ENCODE measurements around the gene TP53AIP1. TPM values are rescaled to one million over a fixed set of nuclear protein-coding genes. Genes with fewer than 3 reads are reported as not detected.

The TP53AIP1 gene
- total RNA-seq, 8 experiments from 2014 or later: 0.24 to 1.3 (median 0.57) TPM

- peaks cover 22 to 36% of the 10 kb centered on the region in 2 donors for H3K4me1 ChIP-seq (replicated peaks in 1 of 2)
- H3K27ac ChIP-seq: no peak overlapping the region
- in situ Hi-C loops (cut with MboI; ENCODE audit: low pct_unique_long_range_greater_than_20kb in 2 of 9, low sequenced_read_pairs in 9 of 9, unreplicated experiment in 9 of 9): loop anchor here in 7 of 9 experiments (10.0 to 25.0 kb wide), 4 partner anchors 66 to 874 kb away; no protein-coding TSS in a partner anchor
- no peak overlapping the region for H3K4me3 ChIP-seq
- 48 to 92% (median 73%) methylated on average over 3 to 14 of the region's 15 CpGs for WGBS, 10 experiments
- no peak for ATAC-seq (replicated peaks in 6 of 8)
Observed at GRCh38 chr11:128888034-128888985, 54.4 kb downstream of the TP53AIP1 start.

- Histone ChIP-seq H3K27ac (no peak overlapping the region), H3K4me1 (replicated peaks in 1 of 2) (peaks cover 20 to 27% of the 10 kb centered on the region in 2 donors), H3K4me3 (no peak overlapping the region)
- ATAC-seq (replicated peaks in 6 of 8): peak in 3 of 8 experiments; percentile 9 to 17 (median 17)
- in situ Hi-C loops (cut with MboI; ENCODE audit: low pct_unique_long_range_greater_than_20kb in 2 of 9, low sequenced_read_pairs in 9 of 9, unreplicated experiment in 9 of 9): loop anchor here in 7 of 9 experiments (10.0 to 25.0 kb wide), 4 partner anchors 68 to 876 kb away; no protein-coding TSS in a partner anchor
- WGBS, 10 experiments: 0 to 80% (median 53%) methylated on average over 1 to 5 of the region's 5 CpGs; no CpG with 5 or more reads in 2 of the 10 experiments
Observed at GRCh38 chr11:128886406-128887124, 56.1 kb downstream of the TP53AIP1 start.

Other genes starting within 250 kb of the TP53AIP1 start
- gene FLI1, start 248.8 kb downstream of the TP53AIP1 start, total RNA-seq: 1 to 10 TPM in 3 of 8 experiments, under 1 TPM in 4, not detected in 1; 0.13 to 6.4 (median 0.77) TPM
- under 1 TPM in 6 of 8 experiments, not detected in 2; 0.05 to 0.47 (median 0.14) TPM for gene KCNJ1, start 75.6 kb downstream of the TP53AIP1 start, total RNA-seq
- gene KCNJ5, start 51.5 kb downstream of the TP53AIP1 start, total RNA-seq: 1 to 10 TPM in 4 of 8 experiments, under 1 TPM in 3, not detected in 1; 0.15 to 3.6 (median 1.2) TPM
- 10 to 100 TPM in 7 of 8 experiments, 1 to 10 TPM in 1; 5.8 to 23.0 (median 18.4) TPM for gene ARHGAP32, start 249.5 kb upstream of the TP53AIP1 start, total RNA-seq

Measured in motor neuron (in vitro differentiated cells).